HTR-8/SVneo (cell line): ENCODE data around the gene PSME2.

Source experiments
- DNase-seq: peaks from one replicate; pipeline ENCODE4 v3.0.0; 2011; ENCODE audit warnings: low spot score, mixed read lengths; ENCODE audit not compliant: insufficient read length
- FAIRE-seq: peaks from 2 replicates; lab custom pipeline; 2011; peaks lifted over from hg19 to GRCh38; lab: Jason Lieb, UNC

PSME2 gene

GRCh38 chr14:24098229-24098926 is 48.0 kb downstream of the PSME2 start:
- DNase-seq (no peak), FAIRE-seq (no peak)

GRCh38 chr14:24096545-24097181 is 49.7 kb downstream of the PSME2 start:
- no peak for DNase-seq
- no peak for FAIRE-seq

DNA sequence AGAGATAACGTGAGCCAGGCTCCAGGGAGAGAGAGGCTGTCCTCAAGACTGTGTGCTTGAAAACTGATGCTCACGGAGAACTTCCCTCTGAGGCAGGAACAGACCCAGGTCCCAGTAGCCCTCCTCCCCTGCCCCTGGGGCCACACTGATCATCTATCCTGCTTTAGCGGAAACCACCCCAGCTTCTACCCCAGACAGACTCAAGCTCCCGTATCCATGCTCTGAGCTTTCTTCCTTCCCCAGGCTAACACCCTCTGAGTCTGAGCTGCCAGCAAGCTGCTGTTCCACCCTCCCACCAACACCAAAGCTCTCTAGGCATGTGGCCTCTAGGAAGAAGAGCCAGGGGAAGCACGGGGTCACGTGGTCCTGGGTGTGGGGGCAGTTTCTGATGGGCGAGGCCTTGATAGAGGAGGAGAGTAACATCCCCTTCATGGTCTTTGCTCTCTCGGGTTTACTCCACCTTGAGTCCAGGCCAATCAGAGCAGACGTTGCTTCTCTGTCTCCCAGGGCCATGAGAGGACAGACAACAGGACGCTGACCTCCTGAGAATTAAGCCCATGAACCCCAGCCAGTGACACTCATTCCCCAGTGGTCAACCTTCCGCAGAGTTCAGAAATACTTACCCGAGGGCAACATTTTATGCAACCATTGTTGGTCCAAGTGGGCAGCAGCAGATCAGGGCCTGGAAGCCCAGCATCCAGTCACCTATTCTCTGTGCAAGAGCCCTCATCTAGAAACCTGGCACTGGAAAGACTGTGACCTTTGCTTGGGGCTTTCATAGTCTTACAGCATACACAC is 50.9 kb downstream of the PSME2 start:
- FAIRE-seq = no peak
- DNase-seq = no peak

DNA sequence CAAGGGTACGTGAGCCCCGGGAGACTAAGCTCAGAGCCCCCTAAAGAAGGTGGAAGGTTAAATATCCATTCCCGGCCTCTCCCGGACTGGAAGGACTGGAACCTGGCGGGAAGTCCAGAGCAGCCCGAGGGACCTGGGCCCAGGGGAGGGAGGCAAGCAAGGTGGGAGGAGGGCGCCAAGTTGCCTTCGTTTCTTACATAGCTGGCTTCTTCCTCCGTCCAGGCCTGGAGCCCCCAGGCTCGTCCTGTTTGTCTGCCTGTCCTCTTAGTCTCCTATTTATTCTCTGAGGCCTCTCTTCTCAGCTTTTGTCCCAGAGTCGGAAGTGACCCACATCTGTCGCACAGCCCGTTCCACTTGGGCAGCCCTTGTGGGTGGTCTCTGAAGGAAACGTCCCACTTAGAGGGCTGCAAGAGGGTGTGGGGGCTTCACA is 51.6 kb downstream of the PSME2 start:
- FAIRE-seq (no peak), DNase-seq (no peak)

DNA sequence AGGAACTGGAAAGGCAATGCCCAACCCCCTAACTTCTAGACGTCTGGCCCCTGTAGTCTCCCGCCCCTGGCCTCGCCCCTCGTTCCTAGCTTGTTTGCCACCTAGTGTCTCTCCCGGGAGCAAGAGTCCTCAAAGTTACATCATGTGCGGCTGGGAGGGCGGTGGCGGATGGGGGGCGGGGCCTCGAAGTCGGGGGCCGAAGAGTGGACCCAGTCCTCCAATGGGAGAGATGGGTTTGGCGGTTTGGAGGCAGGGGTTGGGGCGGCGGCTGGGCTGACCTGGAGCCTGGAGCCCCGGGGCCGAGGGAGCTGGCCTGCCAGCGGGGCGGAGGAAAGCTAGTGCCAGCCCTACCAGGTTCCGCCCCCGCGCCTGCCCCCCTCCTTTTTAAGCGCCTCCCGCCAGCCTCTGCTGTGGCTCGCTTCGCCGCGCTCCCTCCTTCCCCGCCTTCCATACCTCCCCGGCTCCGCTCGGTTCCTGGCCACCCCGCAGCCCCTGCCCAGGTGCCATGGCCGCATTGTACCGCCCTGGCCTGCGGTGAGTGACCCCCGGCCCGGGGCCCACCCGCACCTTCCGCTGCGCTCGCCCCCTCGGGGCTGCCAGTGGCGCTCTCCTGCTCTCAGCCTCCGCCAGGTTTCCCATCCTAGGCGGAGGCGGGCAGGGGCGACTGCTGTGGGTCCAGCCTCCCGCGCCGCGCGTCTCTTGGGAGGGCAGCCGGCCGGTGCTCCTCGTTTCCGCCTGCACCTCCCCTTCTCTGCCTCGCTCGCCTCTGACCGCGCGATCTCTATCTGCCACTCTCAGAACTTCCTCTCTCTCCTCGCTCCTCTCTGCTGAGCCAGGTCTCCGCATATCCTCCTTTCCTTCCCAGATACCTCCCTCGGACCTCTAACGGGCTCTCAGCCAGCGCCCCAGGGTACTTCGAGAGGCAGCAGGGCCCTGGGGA is 52.2 kb downstream of the PSME2 start, which contains the start of gene PCK2:
PCK2 (plus strand) TSS at position 411 of the 940 bp plus-strand sequence; CDS start at position 506, 95 bp downstream.
- FAIRE-seq (no peak), DNase-seq (peak; percentile 89)
